HEK293T (cell line): ENCODE results near the gene NDUFAF2.

ENCODE experiments used
- BHLHE40 ChIP-seq: fragments of 450-650 bp; IDR thresholded peaks from 2 replicates; pipeline ENCODE4 v1.6.1; 2016; ENCODE audit warnings: mild to moderate bottlenecking, moderate library complexity, borderline replicate concordance
- FOXM1 ChIP-seq: fragments of 450-650 bp; IDR thresholded peaks from 2 replicates; pipeline ENCODE4 v1.6.1; 2017; ENCODE audit warnings: mild to moderate bottlenecking, borderline replicate concordance
- NFRKB ChIP-seq: fragments of 450-650 bp; IDR thresholded peaks from 2 replicates; pipeline ENCODE4 v1.6.1; 2016; ENCODE audit warnings: mild to moderate bottlenecking, moderate library complexity
- SP1 ChIP-seq: fragments of 450-650 bp; IDR thresholded peaks from 2 replicates; pipeline ENCODE4 v1.6.1; 2017

DNA sequence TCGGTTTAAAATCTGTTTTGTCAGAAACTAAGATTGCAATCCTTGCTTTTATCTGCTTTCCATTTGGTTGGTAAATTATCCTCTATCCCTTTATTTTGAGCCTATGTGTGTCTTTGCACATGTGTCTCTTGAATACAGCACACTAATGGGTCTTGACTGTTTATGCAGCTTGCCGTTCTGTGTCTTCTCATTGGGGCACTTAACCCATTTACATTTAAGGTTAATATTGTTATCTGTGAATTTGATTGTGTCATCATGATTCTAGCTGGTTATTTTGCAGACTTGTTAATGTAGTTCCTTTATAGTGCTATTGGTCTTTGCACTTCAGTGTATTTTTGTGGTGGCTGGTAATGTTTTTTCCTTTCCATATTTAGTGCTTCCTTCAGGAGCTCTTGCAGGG is 253.6 kb downstream of the NDUFAF2 start:
- TF ChIP-seq BHLHE40 (no peak), SP1 (no peak), NFRKB (no peak), FOXM1 (no peak)
